HG02943 (cell line): Measurements from ENCODE around the gene TSPOAP1.

ENCODE experiments used
- ATAC-seq: cut with Tn5 transposase; IDR thresholded peaks from one replicate; pipeline ENCODE4 v1.9.1; 2021; ENCODE audit warnings: mild to moderate bottlenecking, low read depth, moderate library complexity; ENCODE audit not compliant: unreplicated experiment

TSPOAP1 gene

DNA sequence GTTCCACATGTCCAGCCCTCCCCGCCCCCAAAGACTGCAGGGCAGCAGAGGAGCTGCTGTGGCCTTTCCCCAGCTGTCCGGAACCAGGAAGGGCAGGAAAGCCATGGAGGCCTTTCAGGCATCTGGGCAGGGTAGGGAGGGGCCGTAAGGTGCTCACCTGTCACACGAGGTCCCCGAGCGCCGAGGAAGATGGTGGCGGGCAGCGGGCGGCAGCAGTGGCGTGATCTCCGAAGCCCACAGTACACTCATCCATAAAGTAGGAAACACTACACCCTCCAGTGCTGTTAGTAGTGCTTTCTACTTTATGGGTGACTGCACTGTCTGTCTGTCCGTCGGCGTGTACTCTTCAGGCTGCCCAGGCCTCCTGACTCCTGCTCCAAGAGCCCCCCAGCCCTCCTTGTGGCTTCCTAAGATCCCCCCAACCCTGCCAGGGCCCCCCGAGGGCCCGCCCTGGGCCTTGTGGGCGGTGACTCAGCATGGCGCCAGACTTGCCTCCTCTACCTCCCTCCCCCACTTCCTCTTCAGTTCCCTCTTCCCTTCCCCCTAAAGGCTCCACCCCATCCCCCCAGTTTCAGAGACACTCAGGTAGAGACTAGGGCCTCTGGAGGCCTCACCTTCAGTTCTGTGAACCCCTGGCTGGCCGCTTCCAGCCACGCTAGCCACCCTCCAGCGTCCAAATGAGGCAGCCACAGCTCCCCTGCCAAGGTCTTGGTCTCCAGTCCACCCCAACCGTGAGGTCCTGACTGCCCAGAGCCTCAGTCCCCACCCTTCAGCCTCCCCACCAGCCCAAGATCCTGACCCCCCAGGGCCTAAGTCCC, 2.6 kb upstream of the TSPOAP1 start:
- ATAC-seq: no peak

DNA sequence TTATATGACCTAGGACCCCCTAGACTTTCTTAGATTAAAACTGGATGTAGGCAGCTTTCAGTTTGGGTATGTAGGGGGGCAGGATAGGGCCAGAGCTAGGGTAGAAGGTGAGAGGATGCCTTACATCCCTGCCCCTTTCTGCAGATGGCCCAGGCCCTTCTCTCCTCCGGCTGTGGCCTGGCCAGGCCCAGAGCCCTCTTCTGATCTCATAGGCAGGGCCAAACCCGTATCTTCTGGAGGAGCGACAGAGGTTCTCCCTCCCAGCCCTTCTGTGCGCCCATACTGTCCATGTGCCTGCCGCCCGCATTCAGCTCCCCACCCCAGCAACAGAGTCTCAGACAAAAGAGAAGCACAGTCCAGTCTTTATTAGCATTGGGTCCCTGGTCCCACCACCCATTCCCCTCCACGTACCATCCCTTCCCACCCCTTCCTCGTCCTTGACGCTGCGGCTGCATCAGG, 2.0 kb upstream of the TSPOAP1 start:
- no peak for ATAC-seq

DNA sequence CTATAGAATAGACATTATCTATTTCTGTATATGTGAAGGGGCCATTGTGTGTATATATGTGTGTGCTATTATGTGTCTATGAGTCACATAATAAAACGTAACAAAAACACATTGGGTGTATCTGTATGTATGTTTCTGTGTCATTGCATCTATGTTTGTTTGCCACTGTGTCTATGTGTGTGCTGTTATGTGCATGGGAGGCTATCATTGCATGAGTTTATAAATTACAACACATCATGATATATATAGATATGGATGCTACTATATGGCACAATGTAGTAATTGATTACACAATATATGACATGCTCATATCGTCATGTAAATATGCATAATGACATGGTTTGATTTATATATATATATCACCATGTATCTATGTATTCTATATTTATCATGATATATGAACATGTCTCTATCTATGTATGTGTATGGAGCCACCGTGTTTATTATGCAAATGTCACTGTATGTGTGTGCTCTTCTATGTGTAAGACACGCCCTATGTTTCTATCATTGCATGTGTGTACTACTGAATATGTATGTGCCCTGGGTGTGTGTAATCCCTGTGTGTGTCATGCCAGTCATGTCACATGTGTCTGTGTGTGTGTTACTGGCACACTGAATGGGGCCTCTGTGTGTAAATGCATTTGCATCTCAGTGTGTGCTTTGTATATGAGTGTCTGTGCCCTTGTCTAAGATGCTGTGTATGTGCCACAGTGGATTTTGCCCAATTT, 1.4 kb upstream of the TSPOAP1 start:
- no peak for ATAC-seq

DNA sequence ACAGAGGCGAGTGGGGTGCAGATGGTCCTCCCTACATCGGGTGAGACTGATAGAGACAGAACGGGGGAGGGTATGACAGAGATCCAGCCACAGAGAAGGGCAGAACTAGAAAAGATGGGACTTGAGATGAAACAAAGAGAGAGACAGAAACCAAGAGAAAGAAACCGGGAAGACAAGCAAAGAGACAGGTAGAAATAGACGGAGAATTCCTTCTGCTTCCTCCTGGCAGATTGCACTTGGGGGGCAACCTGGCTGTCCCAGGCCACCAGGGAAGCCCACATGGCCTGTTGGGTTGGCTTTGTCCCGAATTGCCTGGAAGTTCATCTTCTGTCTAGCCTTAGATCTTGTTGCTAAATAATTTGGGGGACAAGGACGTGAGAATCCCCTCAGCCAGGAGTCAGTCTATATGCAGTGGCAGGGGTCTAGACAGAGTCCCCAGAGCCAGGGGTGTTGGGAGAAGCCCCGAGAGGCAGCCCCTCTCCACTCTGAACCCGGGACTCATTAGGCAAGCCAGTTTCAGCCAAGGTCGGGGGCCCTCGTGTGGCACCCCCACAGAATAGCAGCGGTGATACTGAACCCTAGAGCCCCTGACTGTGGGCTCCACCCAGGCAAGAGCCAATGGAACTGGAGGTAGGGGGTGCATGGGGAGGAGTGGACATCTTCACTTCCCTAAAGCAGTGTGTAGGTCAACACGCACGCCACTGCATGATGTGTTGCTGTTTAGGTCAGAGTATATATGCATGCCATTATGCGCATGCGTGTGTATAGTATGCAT, 627 bp upstream of the TSPOAP1 start:
- ATAC-seq: peak; percentile 38

GRCh38 chr17:58327363-58328194, 1.0 kb downstream of the TSPOAP1 start:
- ATAC-seq: no peak

GRCh38 chr17:58326609-58327362, 1.8 kb downstream of the TSPOAP1 start:
- no peak for ATAC-seq

GRCh38 chr17:58325976-58326468, 2.6 kb downstream of the TSPOAP1 start:
- ATAC-seq: no peak

DNA sequence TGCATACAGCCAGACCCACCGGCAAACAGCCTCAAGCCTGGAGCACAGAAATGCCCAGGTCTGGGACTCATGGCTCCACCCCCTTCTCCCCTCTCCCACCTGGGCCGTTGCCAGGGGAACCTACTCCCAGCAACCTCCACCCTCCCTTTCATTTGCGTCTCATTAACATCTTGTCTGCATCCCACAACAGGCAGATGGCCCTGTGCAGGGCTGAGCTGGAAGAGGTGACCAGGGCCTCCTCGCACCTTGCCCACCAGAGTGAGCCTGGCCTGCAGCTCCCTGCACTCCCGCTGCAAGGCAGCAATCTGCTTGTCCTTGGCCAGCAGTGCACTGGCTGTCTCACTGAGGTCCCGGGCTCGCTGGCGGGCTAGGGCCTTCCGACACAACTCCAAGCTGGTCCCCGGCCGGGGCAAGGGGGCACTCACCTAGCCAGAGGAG, 3.3 kb downstream of the TSPOAP1 start:
- no peak for ATAC-seq

GRCh38 chr17:58324409-58325288, 3.9 kb downstream of the TSPOAP1 start:
- ATAC-seq: no peak

DNA sequence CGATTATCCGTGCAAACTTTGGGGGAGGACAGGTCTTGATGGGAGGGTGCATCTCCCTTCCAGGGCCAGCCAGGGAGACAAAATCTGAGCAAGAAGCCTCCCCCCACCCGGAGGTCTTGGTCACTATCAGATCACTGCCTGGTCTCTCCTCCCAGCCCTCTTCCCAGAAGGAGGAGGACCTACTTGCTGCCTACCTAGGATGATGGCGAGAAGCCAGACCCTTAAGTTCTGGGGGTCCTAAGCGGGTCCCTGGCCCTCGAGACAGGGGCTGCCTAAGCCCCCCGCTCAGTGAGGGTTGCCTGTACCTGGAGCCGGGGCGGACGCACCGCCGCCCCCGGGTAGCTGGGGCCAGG, 4.6 kb downstream of the TSPOAP1 start:
- ATAC-seq: no peak

GRCh38 chr17:58323366-58324055, 5.1 kb downstream of the TSPOAP1 start:
- no peak for ATAC-seq

DNA sequence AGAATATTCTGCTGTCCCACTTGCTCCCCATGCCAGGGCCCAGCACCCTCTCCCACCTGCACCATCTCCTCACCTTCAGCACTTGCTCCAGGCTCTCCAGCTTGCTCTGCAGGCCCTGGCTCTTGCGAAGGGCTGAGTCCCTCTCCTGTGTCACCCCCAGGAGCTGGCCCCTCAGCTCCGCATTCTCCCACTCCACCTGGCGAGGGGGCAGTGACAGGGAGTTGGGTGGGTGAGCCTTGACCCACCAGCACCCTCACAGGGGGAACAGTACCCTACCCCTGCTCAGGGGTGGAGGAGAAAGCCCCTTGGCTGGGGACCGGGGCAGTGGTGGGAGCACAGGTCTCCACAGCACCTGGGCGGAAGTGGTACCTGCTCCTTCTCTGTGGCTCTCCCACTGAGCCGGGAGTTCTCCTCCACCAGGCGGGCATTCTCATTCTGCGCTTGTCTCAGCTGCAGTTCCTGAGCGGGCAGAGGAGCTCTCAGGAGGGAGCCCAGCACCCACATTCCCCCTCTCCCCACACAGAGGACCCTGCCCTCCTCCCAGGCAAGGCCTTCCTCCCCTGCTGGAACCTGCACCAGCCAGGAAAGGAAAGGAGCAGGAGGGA, 5.9 kb downstream of the TSPOAP1 start:
- ATAC-seq: no peak

- no peak for ATAC-seq
Measured at GRCh38 chr17:58321571-58322525, 6.7 kb downstream of the TSPOAP1 start.

GRCh38 chr17:58320570-58321323, 7.8 kb downstream of the TSPOAP1 start:
- no peak for ATAC-seq

GRCh38 chr17:58320163-58320558, 8.4 kb downstream of the TSPOAP1 start:
- ATAC-seq: no peak
